ENCODE measurements around the gene TMEM248.
"Not testable (repeated sequence)": the region's sequence is repeated elsewhere in the genome, so short reads cannot be mapped to it uniquely, and the experiment has no call there.

TMEM248 gene

DNA sequence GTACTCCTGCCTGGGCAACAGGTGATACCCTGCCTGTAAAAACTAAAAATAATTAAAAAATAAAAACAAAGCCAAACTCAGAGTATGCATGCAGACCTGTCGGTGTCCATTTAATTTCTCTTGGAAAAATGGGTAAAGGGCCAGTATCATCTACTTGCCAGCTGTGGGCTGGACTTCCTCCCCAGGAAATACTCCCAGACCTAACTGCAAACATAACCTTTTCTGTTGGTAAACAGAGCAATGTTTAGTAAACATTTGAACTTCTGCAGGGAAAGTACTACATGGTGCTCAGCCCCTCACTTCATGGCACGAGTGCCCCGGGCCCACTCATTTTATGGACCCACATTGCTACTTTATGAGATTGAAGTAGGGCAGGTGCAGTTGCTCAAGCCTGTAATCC lies 10.2 kb upstream of the TMEM248 start:
- DNase-seq (ENCODE audit: low spot score): no peak

DNA sequence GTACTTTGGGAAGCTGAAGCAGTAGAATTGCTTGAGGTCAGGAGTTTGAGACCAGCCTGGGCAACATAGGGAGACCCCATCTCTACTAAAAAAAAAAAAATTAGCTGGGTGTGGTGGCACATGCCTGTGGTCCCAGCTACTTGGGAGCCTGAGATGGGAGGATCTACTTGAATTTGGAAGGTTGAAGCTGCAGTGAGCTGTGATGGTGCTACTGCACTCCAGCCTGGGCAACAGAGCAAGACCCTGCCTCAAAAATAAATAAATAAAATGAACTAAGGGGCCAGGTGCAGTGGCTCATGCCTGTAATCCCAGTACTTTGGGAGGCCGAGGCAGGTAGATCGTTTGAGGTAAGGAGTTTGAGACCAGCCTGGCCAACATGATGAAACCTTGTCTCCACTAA lies 9.8 kb upstream of the TMEM248 start:
- DNase-seq (ENCODE audit: low spot score): not testable (repeated sequence)

DNA sequence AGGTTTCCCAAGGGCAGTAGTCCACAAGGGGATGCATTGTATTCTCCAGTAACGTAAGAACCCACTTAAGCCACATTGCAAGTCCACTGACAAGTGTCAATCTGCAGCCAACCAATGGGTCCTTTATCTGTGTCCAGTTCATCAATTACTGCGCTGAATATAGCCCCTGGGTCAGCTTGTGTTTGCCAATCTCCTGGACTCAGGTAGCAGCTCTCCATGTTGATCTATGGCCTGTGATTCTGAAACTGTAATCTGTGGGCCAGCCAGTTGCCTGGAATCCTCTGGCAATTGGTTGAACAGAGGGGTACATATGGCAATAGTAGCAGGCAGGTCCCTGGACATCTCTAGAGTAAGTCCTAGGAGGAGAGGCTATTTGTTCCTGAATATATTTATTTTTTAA lies 8.8 kb upstream of the TMEM248 start:
- no peak for DNase-seq (ENCODE audit: low spot score)

DNA sequence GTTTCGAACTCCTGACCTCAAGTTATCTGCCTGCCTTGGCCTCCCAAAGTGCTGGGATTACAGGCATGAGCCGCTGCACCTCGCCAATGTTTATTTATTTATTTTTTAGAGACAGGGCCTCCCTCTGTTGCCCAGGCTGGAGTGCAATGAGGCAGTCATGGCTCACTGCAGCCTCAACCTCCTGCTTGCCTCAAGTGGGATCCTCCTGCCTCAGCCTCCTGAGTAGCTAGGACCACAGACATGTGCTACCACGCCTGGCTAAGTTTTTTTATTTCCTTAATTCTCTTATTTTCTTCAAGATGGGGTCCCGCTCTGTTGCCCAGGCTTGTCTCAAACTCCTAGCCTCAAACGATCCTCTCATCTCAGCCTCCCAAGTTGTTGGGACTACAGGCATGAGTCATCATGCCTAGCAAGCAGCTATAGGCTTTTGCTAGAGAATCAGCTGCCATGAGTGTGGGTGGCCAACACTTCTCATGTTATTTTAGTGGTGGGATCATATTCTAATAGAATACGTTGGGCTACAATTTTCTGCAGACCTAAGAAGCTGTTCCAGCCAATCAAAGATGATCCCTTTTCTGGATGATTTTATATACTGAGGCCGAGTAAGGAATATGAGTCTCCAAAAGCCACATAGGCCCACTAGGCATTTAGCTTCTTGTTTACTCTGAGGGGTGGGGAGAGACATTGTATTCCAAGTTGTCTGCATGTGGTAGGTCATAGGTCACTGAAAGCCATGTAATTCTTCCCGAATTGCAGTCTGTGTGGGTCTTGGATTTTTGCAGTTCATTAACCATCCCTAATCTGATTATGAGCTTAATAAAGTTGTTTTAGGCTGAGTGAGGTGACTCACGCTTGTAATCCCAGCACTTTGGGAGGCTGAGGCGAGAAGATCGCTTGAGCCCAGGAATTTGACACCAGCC lies 7.6 kb upstream of the TMEM248 start:
- no peak for DNase-seq (ENCODE audit: low spot score)

DNA sequence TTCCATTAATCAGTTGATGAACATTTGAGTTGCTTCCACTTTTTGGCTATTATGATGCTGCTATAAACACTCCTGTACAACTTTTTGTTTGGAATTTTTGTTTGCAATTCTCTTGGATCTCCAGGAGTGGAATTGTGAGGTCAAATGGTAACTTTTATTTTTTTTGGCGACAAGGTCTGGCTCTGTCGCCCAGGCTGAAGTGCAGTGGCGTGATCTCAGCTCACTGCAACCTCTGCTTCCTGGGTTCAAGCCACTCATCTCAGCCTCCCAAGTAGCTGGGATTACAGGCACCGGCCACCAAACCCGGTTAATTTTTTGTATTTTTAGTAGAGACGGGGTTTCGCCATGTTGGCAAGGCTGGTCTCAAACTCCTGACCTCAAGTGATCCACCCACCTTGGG lies 3.1 kb upstream of the TMEM248 start:
- not testable (repeated sequence) for DNase-seq (ENCODE audit: low spot score)

DNA sequence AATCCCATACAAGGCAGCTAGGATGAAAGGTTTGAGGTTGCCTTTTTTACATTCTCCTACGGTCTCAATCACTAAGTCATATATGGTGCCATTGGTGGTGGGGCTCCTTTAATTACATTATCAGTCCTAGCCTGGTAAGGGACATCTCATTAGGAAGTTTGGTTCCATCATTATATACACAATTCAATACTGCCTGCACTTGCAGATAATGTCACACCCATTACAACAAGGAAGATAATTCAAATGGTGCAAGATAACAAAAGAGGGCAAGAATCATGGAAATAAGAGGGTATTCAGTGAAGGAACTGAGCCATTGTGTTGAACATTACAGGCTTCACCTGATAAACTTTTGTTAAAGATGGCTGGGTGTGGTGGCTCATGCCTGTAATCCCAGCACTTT lies 1.7 kb upstream of the TMEM248 start:
- no peak for DNase-seq (ENCODE audit: low spot score)

- DNase-seq (ENCODE audit: low spot score): no peak
Observed at GRCh38 chr7:66919704-66920103, 1.3 kb upstream of the TMEM248 start.

DNA sequence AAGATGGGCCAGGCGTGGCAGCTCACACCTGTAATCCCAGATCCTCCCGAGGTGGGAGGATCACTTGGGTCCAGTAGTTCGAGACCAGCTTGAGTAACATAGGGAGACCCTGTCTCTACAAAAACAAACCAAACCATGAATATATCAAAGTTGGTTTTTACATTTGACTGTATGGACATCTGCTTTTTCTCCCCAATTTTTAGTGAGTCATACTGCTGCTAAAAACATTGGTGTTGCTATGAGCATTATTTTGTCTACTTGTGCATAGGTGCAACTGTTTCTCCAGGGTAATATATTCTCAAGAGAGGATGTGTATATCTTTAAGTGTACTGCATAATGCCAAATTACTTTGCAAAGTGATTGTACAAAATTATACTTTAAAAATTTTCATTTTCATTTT lies 769 bp upstream of the TMEM248 start:
- no peak for DNase-seq (ENCODE audit: low spot score)

- peak; percentile 60 for DNase-seq (ENCODE audit: low spot score)
Observed at GRCh38 chr7:66921396-66921917, 432 bp downstream of the TMEM248 start.

GRCh38 chr7:66921918-66922486 lies 977 bp downstream of the TMEM248 start:
- DNase-seq (ENCODE audit: low spot score): peak; percentile 36

GRCh38 chr7:66925255-66925654 lies 4.2 kb downstream of the TMEM248 start:
- DNase-seq (ENCODE audit: low spot score): no peak

GRCh38 chr7:66927348-66927948 lies 6.4 kb downstream of the TMEM248 start:
- no peak for DNase-seq (ENCODE audit: low spot score)

DNA sequence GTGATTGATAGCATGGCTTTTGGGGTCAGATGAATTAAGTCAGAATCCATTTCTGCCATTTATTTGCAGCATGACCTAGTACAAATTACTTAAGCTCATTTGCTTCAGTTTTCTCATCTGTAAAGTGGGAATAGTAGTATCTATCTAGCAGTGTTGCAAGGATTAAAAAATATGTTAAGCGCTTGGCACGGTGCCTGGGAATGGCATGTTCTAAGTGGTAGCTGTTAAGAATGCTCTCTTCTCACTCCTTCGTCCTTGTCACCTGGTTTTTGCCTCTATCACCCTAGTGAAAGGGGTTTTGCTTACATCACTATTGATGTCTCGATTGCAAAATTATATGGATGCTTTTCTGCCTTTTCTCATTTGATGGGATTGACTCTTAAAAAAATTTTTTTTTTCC lies 7.4 kb downstream of the TMEM248 start:
- no peak for DNase-seq (ENCODE audit: low spot score)

GRCh38 chr7:66929165-66929564 lies 8.1 kb downstream of the TMEM248 start:
- no peak for DNase-seq (ENCODE audit: low spot score)

DNA sequence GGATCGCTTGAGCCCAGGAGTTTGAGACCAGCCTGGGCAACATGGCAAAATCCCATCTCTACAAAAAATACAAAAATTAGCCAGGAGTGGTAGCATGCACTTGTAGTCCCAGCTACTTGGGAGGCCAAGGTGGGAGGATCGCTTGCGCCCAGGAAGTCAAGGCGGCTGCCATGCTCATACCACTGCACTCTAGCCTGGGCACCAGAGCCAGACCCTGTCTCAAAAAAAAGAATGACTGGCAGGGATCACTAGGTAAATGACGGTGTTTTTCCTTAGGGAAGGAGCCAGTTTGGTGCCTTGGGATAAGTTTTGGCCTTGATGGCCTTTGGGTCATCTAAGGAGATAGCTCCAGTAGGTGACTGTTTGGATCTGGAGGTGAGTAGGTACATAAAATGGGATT lies 8.9 kb downstream of the TMEM248 start:
- DNase-seq (ENCODE audit: low spot score): no peak

GRCh38 chr7:66930341-66930740 lies 9.3 kb downstream of the TMEM248 start:
- DNase-seq (ENCODE audit: low spot score): no peak

DNA sequence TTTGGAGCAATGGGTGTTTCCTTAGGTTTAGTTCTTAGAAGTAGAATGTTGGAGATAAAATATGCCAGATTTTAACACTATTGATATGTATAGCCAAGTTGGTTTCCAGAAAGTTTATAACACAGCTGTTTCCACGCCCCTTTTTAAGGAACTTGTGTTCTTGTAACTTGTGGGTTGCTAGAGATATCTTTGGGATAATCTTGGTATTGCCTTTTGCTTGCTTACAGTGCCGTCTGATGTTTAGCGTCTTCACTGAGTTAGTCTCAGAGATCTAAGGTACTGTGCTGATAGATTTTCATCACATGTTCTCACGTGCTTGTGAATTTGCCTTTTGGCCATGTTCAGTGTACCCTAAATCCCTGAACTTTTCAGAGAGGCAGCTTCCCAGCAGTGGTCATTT lies 12.4 kb downstream of the TMEM248 start:
- no peak for DNase-seq (ENCODE audit: low spot score)

- no peak for DNase-seq (ENCODE audit: low spot score)
Observed at GRCh38 chr7:66937940-66938339, 16.9 kb downstream of the TMEM248 start.

DNA sequence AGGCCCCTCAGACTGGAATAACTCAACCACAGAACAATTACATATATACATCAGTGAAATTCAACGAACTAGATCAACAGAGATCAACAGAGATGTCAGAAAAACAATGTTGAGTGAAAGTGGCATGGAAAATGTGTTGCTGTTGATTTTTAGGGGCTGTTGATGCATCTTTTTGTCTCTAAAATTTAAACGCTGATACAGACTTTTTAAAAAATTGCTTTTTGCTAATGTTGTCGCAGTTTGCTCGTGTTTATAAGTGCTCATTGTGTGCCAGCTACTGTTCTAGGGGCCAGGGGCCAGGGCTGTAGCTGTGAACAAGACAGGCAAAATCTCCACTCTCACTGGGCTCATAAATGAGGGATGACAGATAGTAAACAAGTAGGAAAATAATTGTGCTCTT lies 18.3 kb downstream of the TMEM248 start:
- DNase-seq (ENCODE audit: low spot score): no peak

DNA sequence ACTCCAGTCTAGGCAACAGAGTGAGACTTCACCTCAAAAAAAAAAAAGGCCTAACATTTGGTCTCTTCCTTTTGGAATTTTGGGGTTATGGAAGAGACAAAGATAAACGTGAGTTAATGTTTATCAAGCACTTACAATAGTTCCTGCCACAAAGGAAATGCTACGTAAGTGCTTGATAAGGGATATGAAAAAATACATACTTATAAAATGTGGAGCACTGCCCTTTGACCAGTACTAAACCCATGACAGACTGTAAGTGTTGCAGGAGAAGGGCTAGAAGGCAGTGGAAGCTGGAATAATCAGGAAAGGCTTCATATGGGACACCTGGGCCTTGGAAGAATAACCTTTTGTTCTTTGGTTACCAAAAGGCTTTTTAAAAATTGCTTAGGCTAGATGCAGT lies 25.5 kb downstream of the TMEM248 start:
- DNase-seq (ENCODE audit: low spot score): no peak

- no peak for DNase-seq (ENCODE audit: low spot score)
Observed at GRCh38 chr7:66948480-66949109, 27.6 kb downstream of the TMEM248 start.

DNA sequence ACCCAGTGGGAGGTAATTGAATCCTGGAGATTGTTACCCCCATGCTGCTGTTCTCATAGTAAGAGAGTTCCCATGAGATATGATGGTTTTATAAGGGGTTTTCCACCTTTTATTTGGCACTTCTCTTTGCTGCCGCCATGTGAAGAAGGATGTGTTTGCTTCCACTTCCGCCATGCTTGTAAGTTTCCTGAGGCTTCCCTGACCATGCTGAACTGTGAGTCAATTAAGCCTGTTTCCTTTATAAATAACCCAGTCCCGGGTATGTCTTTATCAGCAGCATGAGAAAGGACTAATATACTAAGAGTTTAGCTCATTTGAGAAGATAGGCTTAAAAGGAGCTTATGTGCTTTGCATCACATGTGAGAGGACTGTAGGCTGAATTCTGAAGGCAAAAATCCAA lies 29.3 kb downstream of the TMEM248 start:
- DNase-seq (ENCODE audit: low spot score): no peak

GRCh38 chr7:66950763-66951162 lies 29.7 kb downstream of the TMEM248 start:
- no peak for DNase-seq (ENCODE audit: low spot score)
